Subcutaneous adipose tissue (tissue), 4 donors: ENCODE results near the gene SSTR5. TPM values are rescaled to one million over a fixed set of nuclear protein-coding genes. Genes with fewer than 3 reads are reported as not detected.

Source experiments
- CTCF ChIP-seq: fragments of 450-650 bp; IDR thresholded peaks from one replicate; pipeline ENCODE4 v1.5.1; 2016; ENCODE audit warnings: low read depth, mild to moderate bottlenecking, control low read depth, antibody characterized with exemption, moderate library complexity
- total RNA-seq, 4 donors: library from RNA; depleted of rRNA; stranded (reverse); fragments of >200 nt; gene quantifications; one replicate each; pipeline ENCODE4 v1.1.0, GENCODE V29; 2016

Gene SSTR5
- total RNA-seq, 4 donors from 2014 or later: not detected

DNA sequence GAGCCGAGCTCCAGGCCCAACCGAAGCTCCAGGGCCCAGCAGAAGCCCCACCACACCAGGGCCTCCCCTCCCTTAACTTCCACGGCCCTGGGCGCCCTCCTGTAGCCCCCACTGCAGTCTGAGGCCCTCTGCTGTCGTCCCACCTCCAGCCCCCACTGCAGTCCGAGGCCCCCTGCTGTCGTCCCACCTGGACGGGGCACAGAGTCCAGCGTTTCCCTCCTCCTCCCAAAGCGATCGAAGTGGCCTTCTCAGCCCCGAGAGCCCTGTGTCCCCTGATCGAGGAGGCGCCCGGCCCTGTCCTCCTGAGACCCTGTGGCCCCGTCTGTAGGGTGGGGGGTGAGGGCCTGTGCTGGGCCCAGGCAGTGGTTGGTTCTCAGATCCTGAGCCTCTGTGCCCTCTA, 54.6 kb downstream of the SSTR5 start:
- no peak for TF ChIP-seq CTCF

- no peak for TF ChIP-seq CTCF
Observed at GRCh38 chr16:1127971-1128715, 55.6 kb downstream of the SSTR5 start.

DNA sequence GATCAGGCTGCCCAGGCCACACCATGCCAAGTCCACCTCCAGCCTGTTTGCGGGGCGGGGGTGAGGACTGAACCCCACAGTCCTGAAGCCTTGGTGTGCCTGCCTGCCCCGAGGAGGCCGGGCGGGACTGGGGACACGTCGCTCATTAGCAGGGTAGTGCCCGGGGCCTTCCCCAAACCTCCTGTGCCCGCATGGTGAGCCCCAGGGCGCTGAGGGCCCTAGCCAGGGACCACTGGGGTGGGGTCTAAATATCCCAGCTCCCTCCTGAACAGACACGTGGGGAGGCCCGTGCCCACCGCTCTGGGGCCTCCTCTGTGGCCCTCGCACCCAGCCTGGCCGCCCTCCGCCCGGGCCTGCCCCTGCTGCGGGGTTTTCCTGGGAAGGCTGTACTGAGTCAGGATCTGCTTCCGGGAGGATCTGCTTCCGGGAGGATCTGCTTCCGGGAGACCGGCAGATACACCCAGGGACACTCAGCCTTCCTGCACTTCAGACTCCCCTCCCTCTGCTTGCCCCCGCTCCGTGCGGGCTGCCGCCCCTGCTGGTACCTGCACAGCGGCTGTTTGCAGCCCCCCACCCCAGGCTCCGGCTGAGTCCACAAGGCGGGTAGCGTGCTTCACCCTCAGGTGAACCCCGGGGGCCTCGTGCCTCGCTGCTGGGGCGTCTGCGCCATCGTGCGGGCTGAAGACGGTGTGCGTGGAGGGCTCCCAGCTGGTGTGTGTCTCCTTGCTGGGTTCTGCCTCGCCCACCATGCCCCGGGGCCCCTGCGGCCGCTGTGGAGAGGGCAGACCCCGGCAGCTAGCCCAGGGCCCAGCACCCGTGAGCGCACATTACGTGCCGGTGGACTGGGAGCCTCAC, 56.8 kb downstream of the SSTR5 start:
- no peak for TF ChIP-seq CTCF

- no peak for TF ChIP-seq CTCF
Observed at GRCh38 chr16:1130382-1130781, 57.8 kb downstream of the SSTR5 start.

Other genes with a start within 250 kb of the SSTR5 start
- 10 to 100 TPM; 16.0 to 30.3 (median 24.2) TPM for gene LMF1, start 101.8 kb upstream of the SSTR5 start, total RNA-seq
- gene SOX8, start 91.0 kb upstream of the SSTR5 start, total RNA-seq: 1 to 10 TPM in 1 of 4 donors, not detected in 3; 1.0 TPM
- not detected for gene C1QTNF8, start 23.5 kb downstream of the SSTR5 start, total RNA-seq
- 10 to 100 TPM in 1 of 4 donors, 1 to 10 TPM in 2, under 1 TPM in 1; 0.51 to 13.9 (median 3.1) TPM for gene CACNA1H, start 80.4 kb downstream of the SSTR5 start, total RNA-seq
- gene TPSG1, start 152.5 kb downstream of the SSTR5 start, total RNA-seq: 1 to 10 TPM in 1 of 4 donors, not detected in 3; 2.4 TPM
- gene TPSB2, start 157.4 kb downstream of the SSTR5 start, total RNA-seq: 100 to 1,000 TPM in 1 of 4 donors, 10 to 100 TPM in 3; 32.8 to 163 (median 51.4) TPM
- gene TPSAB1, start 168.0 kb downstream of the SSTR5 start, total RNA-seq: 100 to 1,000 TPM in 1 of 4 donors, 10 to 100 TPM in 3; 31.8 to 116 (median 69.8) TPM
- 10 to 100 TPM in 2 of 4 donors, 1 to 10 TPM in 1, not detected in 1; 6.6 to 14.3 (median 12.8) TPM for gene TPSD1, start 183.3 kb downstream of the SSTR5 start, total RNA-seq
- gene UBE2I, start 236.9 kb downstream of the SSTR5 start, total RNA-seq: 100 to 1,000 TPM in 1 of 4 donors, 10 to 100 TPM in 3; 41.1 to 102 (median 55.9) TPM